C4-2B (cell line): ENCODE data around the gene TCHHL1.

ENCODE experiments used
- H3K27ac ChIP-seq: fragments of 450-650 bp; 2 replicates; pipeline ENCODE4 v1.5.1; 2017
- CTCF ChIP-seq: fragments of 450-650 bp; conservative IDR thresholded peaks from 2 replicates; pipeline ENCODE4 v1.5.1; 2017; ENCODE audit warnings: mild to moderate bottlenecking
- ZFX ChIP-seq: fragments of 450-650 bp; IDR thresholded peaks from 2 replicates; pipeline ENCODE4 v1.6.1; 2017

Gene TCHHL1

DNA sequence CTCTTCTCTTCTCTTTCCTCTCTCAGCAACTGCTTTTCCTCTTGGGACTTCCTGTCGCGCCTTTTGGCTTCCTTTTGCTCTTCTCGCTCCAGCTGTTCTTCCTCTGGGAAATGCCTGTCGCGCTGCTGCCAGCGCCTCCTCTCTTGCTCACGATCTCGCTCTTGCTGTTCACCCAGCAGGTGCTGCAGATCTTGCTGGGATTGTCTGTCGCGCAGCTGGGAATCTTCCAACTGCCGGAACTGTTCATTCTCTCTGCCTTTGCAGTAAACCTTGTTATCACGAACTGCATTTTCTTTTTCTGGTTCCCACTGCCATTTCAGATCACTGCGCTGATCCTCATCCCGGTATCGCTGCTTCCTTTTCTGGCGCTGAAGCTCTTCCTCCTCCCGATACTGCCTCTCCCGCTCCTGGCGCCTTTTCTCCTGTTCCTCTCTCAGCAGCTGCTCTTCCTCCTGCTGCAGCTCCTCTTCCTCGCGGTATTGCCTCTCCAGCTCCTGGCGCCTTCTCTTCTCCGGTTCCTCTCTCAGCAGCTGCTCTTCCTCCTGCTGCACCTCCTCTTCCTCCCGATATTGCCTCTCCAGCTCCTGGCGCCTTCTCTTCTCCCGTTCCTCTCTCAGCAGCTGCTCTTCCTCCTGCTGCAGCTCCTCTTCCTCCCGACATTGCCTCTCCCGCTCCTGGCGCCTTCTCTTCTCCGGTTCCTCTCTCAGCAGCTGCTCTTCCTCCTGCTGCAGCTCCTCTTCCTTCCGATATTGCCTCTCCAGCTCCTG lies 20.6 kb upstream of the TCHHL1 start:
- TF ChIP-seq CTCF = no peak
- no peak for TF ChIP-seq ZFX
- H3K27ac ChIP-seq = no peak overlapping the region

DNA sequence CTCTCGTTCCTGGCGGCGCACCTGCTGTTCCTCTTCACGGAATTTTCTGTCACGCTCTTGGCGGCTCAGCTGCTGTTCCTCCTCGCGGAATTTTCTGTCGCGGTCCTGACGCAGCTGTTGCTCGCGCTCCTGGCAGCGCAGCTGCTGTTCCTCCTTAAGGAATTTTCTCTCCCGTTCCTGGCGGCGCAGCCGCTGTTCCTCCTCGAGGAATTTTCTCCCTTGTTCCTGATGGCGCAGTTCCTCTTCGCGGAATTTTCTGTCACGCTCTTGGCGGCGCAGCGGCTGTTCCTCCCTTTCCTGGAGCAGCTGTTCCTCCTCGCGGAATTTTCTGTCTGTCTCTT lies 20.0 kb upstream of the TCHHL1 start:
- no peak for TF ChIP-seq CTCF
- no peak for TF ChIP-seq ZFX
- no peak overlapping the region for H3K27ac ChIP-seq

GRCh38 chr1:152107984-152108881 lies 19.4 kb upstream of the TCHHL1 start:
- no peak for TF ChIP-seq ZFX
- no peak for TF ChIP-seq CTCF
- no peak overlapping the region for H3K27ac ChIP-seq

DNA sequence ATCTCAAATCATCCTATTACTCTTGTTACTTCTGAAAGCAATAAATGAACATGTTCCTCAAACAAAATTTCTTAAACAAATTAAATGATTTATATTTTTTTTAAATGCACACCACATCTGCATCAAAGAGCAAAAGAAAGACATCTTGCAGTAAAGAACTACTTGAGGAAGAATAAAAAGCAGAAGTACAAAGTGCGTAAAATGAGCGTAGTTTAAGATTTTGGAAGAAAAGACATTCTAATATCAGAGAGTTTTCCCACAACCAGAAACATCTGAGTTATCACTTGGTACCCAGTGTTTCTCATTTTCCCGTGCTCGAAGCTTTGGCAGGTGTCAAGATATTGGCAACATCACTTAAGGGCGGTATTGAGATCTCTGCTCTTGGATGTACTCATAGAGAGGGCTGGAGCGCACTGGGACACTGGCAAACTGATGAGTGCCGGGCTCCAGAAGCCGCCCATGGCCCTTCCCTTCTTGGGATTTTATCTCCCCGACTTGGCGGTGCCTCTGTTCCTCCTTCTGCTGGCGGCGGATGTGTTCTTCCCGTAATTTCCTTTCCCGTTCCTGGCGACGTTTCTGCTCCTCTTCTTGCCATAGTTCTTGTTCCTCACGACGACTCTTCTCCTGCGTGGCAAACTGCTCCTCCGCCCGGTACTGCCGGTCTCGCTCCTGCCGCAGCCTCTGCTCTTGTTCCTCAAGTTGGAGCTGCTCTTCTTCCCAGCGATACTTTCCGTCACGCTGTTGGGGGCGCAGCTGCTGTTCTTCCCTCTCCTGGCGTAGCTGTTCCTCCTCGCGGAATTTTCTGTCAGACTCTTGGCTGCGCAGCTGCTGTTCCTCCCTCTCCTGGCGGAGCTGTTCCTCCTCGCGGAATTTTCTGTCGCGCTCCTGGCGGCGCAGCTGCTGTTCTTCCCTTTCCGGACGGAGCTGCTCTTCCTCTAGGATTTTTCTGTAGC lies 18.4 kb upstream of the TCHHL1 start:
- TF ChIP-seq ZFX = no peak
- TF ChIP-seq CTCF = no peak
- no peak overlapping the region for H3K27ac ChIP-seq

GRCh38 chr1:152104854-152105253 lies 16.0 kb upstream of the TCHHL1 start:
- TF ChIP-seq ZFX = no peak
- no peak for TF ChIP-seq CTCF
- H3K27ac ChIP-seq = no peak overlapping the region

- no peak overlapping the region for H3K27ac ChIP-seq
- TF ChIP-seq CTCF (no peak), ZFX (no peak)
These were observed 8.1 kb upstream of the TCHHL1 start for GRCh38 chr1:152096931-152097330.
